ENCODE measurements around the gene RHCG.

Gene RHCG

DNA sequence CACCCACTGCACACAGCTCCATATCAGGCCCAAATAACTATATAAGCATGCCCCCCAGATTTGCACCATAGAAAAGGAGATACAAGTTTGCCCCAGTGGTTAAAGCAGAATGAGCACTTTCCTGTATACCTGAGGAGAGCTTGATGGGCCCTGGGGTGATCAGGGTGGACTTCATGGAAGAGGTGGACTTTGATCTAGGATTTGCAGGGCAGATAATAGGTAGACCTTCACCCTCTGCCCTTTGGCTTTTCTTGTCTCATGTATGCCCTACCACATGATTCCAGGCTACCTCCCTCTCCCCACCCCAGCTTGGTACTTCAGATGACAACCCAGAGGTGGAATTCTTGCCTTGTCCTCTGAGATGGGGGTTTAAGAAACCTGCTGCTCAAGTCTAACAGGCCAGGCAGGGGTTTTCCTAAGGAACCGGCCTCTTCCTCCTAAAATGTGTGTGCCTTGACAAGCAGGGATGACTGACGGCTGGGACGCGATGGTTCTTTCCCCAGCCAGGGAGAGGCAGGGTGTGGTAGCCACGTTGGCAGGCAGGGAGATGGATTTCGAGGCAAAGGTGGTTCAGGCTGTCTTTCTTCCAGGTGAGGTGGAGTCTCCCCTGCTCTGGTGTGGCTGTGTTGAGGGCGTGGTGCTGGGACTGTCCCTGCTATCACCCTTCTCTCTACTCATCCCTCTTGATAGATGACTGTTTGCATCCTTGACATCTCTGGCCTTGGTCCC is 6.6 kb upstream of the RHCG start:
- DNase-seq (ENCODE audit: low read depth in 2 of 2) = no peak

DNA sequence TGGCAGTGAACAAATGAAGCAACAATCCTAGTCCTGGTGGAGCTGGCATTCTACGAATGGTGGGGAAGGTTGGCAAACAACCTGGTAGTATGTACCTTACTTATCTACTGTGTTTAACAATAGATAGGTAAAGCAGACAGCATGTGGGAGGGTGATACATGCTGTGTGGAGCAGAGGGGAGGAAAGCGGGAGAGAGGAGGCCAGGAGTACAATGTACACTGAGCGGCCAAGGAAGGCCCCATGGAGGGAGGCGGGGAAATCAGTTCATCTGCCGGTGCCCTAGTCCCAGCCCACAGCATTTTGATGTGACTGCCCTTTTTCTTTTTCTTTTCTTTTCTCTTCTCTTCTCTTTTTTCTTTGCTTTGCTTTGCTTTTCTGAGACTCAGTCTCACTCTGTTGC is 5.3 kb upstream of the RHCG start:
- no peak for DNase-seq (ENCODE audit: low read depth in 2 of 2)

DNA sequence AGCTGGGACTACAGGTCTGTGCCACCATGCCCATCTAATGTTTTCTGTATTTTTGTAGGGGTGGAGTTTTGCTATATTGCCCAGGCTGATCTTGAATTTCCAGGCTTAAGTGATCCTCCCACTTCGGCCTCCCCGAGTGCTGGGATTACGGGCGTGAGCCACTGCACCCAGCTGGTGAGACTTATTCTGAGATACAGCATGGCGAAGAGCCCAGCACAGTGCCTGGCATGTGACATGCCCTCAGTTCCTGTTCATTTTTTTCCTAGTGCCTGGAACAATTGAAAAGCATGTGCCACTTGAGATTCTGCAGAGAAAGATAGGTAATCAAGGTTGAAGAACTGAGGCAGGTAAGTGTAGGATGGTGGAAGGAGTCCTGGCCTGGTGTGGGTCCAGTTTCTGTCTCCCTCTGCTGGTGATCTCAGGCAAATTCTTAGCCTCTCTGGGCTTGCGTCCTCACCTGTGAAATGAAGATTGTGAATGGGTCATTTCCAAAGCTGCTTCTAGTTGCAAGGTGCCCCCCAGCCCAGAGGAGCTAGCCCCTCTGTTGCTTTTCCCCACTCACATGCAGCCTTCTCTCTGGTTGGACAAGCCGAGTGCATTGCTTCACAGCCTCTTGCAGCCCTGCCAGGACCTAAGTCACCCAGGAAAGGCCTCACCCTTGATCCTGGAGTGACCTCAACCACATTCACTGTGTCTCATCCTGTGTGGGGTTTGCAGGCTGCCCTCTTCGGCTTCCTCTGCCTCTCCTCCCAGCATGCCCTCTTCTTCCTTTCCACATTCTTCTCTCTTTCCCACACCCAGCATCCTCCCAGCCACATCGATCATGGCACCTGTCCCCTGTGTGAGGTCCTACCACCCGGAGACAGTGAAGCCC is 4.3 kb upstream of the RHCG start:
- DNase-seq (ENCODE audit: low read depth in 2 of 2) = no peak

DNA sequence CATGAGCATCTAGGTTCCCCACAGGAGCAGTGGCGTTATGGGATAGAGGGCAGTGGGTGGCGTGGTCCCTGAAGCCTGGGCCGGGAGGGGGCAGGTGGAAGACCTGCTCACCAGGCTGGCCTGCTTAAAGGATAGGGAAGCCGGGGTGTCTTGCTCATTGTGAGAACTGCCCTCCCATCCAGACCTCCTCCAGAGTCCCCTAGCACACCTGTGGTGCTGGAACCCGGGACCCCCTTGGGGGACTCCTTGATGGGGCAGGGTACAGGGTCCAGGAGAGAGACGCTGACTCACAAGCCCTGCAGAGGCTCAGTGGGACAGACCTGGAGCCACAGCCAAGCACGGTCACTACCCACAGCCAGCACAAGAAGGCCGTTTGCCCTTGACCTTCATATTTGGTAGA is 2.8 kb upstream of the RHCG start:
- no peak for DNase-seq (ENCODE audit: low read depth in 2 of 2)

DNA sequence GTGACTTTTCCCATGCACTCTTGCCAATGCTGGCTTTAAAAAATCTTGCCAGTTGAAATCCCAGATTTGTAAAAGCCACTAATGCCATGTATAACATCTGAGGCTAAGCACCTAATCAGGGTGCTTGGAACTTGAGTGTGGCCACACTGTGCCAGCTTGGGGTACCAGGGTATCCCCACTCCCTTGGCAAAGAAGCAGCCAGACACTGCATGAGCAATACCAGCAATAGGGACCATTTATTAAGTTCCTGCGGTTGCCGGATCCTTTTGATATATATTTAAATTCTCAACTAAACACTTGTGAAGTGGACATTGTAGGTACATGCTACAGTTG is 2.2 kb upstream of the RHCG start:
- no peak for DNase-seq (ENCODE audit: low read depth in 2 of 2)

DNA sequence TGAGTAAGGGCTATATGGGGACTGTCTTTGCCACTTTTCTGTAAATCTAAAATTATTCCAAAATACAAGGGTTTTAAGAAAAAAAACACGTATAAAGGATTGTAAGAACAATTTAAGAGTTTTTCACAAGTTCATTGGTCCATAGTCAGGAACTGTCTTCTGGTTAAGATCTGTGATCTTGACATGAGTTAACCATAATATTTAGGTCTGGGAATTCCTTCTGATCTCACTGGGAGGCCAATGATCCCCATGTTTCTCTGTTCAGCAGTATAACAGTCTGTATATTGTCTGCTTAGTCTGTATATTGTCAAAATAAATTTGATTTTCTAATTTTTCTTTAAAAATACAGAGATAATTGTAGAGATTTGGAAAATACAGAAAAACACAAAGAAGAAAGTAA is 848 bp upstream of the RHCG start:
- DNase-seq (ENCODE audit: low read depth in 2 of 2) = no peak

DNA sequence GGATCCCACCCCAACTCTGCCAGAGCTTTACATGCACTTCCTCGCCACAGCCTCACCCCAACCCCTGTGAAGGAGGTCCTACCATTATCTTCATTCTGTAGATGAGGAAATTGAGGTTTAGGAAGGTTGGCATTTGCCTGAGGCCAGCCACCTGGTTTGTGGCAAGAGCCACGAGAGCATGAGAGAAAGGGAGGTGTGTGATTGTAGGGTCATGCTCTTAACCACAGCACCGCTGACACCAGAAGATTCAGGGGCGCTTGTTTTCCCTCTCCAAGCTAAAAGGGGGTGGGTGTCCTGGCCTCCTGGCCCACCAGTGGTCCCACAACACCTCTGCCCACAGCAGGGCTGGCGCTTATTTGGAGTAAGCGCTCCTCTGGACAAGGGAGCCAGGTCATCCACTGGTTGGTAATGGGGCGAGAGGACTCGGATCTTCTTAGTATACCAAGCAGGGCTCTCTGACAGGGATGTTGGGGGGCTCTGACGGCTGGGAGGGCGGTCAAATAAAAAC is 691 bp downstream of the RHCG start:
- no peak for DNase-seq (ENCODE audit: low read depth in 2 of 2)

DNA sequence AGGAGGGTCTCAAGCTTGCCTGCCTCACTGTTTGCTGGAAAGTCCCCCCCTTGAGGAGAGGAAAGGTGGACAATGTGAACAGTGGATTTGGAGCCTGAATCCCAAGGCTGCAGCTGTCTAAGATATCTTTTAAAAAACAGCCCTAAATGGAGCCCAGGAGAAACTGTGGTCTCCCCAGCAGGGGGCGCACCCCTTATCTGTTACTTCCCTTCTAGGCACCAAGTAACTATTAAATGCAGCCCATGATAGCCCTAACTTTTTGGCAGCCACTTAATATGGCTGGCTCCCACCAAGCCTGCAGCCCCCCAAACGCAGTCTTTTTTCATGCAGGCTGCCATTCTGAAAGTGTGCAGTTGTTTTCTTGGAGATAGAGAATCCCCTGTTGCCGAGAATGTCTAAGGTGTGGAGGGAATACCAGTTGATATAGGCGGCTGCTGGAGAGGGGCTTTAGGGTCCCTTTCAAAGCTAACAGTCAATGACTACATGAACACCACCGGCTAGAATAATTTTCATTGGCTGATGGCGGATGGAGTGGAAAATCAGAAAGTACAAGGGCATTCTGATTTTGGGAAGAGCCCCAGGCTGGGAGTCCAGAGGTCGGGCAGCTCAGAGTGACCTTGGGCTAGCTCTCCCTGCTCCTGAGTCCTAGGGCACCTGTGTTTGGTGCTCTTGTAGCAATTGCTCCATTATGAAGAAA is 1.3 kb downstream of the RHCG start:
- DNase-seq (ENCODE audit: low read depth in 2 of 2) = peak in 1 of 2 experiments; percentile 31

DNA sequence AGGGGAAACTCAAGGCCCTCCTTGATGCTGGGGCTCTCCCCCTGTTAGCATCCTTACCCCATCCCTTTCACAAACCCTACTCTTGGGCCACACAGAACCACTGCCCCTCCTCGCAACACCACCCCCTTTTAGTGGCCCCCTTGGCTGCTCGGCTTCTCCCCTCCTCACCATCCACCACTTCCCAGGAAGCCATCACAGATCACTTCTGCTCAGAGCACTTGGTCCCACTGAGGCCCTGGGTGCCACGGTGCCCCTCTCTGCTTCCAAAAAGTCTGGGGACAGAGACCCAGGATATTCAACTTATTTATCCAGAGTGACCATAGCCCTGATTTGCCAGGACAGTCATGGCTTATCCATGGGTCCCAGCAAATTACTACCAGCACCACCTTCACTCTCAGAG is 2.4 kb downstream of the RHCG start:
- no peak for DNase-seq (ENCODE audit: low read depth in 2 of 2)

DNA sequence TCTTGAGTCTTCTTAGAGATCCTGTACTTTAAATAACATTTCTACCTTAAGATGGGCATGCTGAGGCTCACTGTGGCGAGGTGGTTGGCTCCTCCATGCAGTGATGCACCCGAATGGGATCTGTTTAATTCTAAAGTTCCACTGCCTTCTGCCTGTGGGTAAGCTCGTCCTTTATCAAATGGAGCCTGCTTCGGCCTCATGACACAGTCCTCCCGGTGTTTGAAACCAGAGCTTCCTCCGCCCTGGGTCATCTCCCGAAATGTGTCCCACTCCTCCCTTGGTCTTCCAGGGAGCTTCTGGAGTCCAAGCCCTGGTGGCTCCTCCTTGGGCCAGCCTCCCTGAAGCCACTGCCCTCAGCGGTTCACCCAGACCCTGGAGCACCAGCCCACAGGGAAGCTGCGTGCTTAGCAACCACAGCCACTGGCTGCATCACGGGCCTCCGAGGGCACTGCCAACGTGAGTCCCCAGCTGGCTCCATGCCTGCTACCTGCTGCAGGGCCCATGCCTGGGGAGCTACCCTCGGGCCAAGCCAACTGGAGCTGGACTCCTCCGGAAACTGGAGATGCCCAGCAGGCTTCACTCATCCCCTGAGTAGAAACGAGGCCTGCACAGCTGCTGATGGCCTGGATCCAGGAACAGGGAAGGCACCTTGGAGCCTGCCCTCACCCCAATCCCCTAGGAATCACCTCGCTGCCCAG is 3.3 kb downstream of the RHCG start:
- DNase-seq (ENCODE audit: low read depth in 2 of 2) = no peak

DNA sequence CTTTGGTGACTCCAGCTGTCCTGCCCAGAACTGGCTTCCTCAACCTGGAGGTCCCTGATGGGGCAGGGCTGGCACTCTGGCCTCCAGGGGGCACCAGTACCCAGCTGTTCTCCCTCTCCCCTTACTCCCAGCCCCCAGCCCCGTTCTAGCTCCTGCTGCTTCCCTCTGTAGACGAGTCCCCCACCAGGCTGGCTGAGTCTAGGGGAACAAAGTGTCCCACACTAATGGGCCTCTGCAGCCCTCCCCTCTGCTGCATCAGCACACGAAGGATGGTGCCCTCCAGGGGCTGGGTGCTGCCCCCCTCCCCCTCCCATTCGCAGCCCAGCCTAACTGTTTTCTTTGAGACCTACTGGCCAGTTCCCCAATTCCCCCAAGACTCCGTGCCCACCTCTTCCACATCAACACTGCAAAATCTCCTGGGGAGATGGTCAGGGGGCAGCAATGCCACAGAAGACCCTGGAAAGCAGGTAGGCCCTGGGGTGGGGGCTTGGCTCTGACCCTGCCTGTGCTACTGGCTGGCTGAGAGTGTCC is 4.2 kb downstream of the RHCG start:
- DNase-seq (ENCODE audit: low read depth in 2 of 2) = no peak

DNA sequence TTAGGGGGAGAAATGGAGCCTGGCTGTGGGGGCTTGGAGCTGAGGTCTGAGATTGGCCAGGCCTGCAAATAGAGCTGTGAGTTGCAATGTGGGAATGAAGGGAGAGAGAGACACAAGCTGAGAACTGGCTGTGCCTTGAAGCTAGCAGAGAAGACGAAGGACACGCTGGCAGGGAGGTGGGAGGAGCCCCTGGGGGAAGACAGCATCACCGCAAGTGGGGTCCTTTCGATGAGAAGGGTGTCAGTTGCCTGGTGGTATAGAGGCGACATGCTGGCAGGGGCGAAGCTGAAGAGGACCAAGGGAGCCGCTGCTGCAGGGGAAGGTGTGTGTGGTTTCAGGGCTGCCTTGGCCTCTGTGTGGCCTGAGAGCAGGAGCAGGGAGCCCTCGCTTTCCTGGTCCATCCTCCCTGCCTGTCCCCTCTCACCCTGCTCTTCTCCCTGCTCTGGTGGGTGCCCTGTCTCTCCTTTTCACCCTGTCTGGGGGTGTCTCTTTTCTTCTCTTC is 5.5 kb downstream of the RHCG start:
- no peak for DNase-seq (ENCODE audit: low read depth in 2 of 2)

DNA sequence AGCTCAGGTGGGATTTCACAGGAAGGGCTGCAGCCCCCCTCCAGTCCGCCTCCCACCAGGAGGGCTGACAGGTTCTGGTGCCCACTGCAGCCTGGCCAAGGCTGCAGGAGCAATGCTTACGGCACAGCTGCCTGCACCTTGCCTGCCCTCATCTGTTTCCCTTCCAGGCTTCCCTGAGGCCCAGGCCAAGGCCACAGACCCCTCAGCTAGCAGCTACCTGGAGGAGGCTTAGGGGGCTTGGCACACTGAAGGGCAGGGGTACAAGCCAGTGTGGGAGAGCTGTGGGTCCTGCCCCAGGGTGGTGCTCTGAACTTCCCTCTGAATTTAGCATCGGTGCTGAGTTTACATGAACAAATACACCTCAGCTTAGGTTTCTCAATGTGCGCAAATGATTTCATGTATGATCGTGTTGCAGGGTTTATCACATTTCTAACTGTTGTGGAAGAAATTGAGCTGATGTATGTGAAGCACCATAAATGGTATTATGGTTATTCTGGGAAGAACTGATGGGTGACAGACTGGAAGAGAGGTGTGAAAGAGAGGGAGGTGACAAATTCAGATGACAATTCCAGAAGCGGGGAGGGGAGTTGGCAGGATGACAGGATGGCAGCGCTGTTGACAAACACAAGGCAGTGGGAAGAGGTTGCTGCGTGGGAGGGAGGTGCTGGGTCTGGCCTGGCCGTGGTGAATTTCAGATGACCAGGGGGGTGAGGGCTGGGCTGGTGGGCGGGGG is 6.1 kb downstream of the RHCG start:
- no peak for DNase-seq (ENCODE audit: low read depth in 2 of 2)

DNA sequence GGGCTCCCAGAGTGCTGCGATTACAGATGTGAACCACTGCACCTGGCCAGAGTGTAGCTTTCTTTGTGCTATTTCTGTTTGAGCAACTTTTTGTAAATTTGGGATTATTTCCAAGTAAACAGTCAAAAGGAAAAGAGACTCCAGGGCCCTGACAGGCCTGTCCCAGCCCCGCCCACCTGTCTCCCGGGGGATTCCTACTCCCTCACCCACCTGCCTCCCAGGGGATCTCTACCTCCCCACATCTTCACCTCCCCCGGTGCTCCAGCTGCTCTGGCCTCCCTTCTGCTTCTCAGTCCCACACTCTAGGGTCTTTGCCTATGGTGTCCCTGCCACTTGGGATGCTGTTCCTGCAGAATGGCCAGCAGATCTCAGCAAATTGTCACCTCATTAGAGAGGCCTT is 7.0 kb downstream of the RHCG start:
- no peak for DNase-seq (ENCODE audit: low read depth in 2 of 2)

DNA sequence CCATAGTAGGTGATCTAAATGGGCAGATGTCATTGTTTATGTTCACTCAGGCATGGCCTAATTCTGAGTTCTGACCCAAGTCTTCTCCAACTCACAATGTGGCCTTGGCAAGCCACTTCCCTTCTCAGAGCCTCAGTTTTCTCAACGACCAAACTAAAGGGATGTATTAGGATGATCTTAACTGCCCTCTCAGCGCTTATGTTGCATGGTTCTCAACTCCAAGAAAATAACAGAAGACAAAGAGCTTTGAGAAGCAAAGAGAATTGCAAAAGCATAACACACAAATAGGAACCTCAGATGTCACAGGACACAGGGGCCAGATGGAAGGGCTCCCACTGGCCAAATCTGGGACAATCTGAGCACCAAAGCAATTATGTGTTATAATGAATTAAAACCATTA is 8.6 kb downstream of the RHCG start:
- no peak for DNase-seq (ENCODE audit: low read depth in 2 of 2)

DNA sequence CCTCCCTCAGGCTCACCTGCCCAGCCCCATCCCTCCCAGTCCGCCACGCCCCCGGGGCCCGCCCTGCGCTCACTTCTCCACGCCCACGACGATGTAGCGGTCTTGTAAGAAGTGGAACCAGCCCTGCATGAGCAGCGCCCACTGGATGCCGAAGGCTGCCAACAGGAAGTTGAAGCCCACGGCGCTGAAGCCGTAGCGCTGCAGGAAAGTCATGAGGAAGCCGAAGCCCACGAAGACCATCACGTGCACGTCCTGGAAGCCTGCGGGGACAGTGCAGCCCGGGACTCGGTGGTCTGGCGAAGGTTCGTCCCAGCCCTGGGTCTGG is 9.7 kb downstream of the RHCG start:
- DNase-seq (ENCODE audit: low read depth in 2 of 2) = peak in 1 of 2 experiments; percentile 29

DNA sequence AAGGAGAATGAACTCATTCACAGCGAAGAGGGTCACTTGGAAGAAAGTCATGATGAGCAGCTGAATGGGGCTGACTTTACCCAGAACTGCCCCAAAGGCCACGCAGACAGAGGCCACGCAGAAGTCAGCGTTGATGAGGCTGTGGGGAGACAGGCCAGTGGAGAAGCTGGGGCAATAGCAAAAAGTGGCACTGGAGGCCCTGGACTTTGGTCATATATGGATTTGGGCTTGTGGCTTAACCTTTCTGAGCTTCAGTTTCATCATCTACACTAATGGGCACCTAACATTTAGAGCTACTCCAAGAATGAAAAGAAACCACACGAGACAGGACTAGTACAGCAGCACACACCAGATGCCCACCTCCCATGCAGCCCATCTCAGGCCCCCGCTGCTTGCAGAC is 13.3 kb downstream of the RHCG start:
- DNase-seq (ENCODE audit: low read depth in 2 of 2) = no peak

DNA sequence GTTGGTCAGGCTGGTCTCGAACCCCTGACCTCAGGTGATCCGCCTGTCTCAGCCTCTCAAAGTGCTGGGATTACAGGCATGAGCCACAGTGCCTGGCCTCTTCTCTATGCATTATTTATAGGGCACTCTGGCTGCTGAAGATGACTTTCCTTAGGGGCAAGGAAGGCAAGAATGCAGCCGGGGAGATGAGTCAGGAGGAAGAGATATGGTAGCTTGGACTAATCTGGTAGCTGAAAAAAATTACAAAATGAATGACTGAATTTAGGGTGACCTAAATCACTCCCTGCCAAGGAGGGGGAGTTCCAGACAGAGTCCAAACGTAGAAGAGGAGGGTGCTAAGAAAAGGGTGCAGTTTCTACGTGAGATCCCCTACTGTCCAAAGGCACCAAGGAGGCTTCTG is 14.2 kb downstream of the RHCG start:
- DNase-seq (ENCODE audit: low read depth in 2 of 2) = no peak

DNA sequence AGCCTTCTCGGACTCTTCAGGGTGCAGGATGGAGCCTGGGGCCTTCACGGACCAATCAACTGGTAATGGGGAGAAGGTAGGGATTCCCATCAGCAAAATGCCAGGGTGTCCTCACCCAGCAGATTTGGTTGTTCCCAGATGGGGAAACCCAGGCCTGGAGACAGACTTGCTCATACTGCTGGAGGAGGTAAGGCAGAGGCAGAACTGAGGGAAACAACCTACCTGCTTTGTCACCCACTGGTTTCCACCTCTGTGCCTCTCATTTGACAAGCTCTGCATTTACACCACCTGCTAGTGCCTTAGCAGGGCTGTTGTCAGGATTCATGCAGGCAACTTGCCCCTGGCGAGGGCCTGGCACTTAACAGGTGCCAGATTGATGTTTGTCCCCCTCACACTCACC is 15.9 kb downstream of the RHCG start:
- DNase-seq (ENCODE audit: low read depth in 2 of 2) = no peak

DNA sequence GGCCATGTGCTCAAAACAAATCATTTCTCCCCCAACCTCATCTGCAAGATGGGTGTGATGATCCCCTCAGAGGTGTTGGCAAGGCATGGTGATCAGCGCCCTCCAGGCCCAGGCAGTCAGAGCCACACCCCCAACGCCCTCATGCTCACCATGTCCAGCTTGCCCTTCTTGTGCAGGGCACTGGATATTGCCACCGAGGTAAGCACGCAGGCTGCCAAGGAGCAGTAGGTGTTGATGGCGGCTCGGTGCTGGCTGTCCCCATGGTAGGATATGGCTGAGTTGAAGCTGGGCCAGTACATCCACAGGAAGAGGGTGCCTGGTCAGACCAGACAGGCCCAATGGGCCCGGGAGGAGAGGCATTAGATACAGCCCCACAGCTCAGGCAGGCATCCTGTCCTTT is 17.2 kb downstream of the RHCG start:
- no peak for DNase-seq (ENCODE audit: low read depth in 2 of 2)

Data from stimulated activated CD4-positive, alpha-beta T cell treated with anti-CD3 and anti-CD28 coated beads, Interleukin-12 subunit alpha, Interleukin-12 subunit beta, amount 100 ng/mL, for 24 hours (primary cell).